IPS-NIHi11 (cell line): ENCODE measurements around the gene ALDH6A1.
"Not testable (repeated sequence)": the region's sequence is repeated elsewhere in the genome, so short reads cannot be mapped to it uniquely, and the experiment has no call there.

Experiments
- DNase-seq: peaks from one replicate; pipeline ENCODE4 v3.0.0; 2012; ENCODE audit warnings: mixed read lengths, low spot score

The ALDH6A1 gene

DNA sequence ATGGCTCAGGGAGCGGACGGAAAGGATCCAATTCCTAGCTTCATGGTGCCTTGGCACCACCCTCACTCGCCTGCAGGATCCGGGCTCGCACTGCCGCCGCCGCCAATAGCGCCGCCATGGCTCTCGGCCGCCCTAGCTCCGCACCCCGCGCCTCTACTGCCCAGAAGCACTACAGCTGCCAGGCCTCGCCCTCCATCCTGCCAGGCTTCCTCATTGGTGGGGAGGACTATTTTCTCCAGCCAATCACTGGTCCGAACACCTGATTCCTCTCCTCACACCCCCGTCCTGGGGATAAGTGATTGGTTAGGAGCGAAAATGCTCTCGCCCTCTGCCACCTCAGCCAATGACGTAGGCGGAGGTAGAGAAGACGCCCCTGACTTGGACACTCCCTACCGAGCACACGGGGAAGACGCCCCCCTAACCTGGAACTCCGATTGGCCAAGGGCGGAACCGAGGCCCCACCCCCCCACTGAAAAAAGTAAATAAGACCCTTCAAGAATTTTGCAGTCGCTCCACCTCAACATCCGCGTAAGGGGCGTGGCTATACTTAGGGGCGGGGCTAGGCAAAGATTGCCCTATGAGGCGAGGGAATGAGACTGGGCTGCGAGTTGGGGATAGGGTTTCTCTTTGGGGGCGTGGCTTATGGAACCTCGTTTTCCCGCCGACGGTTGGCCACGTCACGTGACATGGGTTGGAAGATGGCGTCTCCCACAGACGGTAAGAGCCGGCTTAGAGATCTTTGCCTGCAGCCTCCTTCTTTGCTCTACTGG, at the start of gene ALDH6A1, which contains the start of gene LIN52:
TSS of gene ALDH6A1 (minus strand) at position 177 of the 770 bp plus-strand sequence. CDS start at position 118, 59 bp downstream.
TSS of gene LIN52 (plus strand) at position 680 of the 770 bp plus-strand sequence. CDS start at position 699, 19 bp downstream.
- peak; percentile 100 for DNase-seq

DNA sequence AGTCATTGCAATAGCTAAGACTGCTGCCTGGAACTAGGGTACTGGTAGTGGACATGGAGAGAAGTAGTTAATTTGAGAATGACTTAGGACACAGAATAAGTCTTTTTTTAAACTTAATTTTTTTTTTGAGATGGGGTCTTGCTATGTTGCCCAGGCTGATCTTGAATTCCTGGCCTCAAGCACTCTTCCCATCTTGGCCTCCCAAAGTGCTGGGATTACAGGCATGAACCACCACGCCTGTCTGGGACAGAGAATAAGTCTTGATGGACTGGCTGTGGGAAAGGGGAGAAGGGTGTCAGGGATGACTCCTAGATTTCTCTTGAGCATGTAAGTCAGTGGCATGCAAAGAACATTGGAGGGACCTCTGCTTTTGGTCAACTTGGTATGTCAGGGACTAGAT, 43.4 kb upstream of the ALDH6A1 start:
- DNase-seq: no peak

DNA sequence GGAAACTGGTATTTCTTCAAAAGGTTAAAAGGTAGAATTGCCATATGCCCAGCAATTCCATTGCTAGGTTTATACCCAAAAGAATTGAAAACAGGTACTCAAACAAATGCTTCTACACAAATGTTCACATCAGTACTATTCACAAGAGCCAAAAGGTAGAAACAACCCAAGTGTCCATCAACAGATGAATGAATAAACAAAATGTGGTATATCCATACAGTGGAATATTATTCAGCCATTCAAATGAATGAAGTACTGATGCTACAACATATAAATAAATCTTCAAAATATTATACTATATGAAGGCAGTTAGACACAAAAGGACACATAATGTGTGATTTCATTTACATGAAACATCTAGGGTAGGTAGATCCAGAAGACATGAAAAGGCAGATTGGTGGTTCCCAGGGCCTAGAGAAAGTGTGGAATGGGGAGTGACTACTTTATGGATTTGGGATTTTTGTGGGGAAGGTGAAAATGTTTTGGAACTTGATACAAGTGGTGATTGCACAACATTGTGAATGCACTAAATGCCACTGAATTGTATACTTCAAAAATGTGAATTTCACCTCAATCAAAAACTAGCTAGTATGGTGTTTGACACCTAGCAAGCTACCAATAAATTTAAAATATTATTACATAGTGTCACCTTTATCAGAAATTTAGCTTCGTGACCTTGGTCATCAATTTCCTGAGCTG, 42.2 kb upstream of the ALDH6A1 start:
- DNase-seq: no peak

DNA sequence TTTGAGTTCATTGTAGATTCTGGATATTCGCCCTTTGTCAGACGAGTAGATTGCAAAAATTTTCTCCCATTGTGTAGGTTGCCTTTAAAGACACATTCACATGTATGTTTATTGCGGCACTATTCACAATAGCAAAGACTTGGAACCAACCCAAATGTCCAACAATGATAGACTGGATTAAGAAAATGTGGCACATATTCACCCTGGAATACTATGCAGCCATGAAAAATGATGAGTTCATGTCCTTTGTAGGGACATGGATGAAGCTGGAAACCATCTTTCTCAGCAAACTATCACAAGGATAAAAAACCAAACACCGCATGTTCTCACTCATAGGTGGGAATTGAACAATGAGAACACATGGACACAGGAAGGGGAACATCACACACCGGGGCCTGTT, 41.2 kb upstream of the ALDH6A1 start:
- not testable (repeated sequence) for DNase-seq

DNA sequence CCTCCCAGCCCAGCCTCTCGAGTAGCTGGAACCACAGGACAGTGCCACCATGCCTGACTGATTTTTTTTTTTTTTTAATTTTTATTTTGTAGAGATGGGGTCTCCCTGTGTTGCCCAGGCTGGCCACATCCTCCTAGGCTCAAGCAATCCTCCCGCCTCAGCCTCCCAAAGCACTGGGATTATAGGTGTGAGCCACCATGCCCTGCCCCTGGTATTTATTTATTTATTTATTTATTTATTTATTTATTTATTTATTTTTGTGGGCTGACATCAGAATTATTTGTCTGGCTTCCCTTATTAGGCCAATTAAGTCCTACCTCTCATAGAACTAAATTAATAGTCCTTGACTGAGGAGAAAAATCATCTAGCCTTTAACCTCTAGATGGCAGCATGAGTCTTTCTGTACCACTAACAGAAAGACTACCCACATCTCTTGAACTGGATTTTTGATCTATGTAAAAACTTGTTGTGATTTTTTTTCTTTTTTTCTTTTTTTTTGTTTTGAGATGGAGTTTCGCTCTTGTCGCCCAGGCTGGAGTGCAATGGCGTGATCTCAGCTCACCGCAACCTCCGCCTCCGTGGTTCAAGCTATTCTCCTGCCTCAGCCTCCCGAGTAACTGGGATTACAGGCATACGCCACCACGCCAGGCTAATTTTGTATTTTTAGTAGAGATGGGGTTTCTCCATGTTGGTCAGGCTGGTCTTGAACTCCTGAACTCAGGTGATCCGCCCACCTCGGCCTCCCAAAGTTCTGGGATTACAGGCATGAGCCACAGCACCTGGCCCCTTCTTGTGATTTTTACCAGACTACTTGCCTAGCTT, 27.4 kb upstream of the ALDH6A1 start:
- peak; percentile 52 for DNase-seq

DNA sequence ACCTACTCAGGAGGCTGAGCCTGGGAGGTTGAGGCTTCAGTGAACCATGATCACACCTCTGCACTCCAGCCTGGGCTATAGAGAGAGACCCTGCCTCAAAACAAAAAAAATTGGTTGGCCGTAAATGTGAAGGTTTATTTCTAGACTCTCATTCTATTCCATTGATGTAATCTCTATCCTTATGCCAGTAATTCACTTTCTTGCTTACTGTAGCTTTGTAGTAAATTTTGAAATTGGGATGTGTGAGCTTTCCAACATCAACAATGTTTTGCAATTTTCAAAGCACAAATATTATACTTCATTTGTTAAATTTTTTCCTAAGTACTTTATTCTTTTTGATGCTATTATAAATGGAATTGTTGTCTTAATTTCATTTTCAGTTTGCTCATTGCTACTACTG, 25.1 kb upstream of the ALDH6A1 start:
- DNase-seq: no peak

DNA sequence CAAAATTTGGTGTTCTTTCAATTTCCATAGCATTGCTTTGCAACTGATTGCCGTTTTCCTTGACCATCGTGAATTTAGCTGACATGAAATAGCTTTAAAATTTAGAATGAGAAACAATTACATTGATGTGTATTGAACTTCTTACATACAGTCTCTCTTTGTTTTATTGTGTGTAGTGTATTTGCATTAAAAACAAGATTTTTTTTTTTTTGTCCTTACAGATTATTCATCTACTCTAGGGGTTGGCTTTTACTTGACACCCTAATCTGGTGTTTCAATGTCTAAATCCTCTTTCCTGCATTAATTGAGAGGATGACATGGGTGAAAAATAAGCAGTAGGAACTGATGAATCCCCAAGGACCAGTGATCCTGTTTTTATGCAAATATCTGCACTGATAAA, 21.1 kb upstream of the ALDH6A1 start:
- no peak for DNase-seq

DNA sequence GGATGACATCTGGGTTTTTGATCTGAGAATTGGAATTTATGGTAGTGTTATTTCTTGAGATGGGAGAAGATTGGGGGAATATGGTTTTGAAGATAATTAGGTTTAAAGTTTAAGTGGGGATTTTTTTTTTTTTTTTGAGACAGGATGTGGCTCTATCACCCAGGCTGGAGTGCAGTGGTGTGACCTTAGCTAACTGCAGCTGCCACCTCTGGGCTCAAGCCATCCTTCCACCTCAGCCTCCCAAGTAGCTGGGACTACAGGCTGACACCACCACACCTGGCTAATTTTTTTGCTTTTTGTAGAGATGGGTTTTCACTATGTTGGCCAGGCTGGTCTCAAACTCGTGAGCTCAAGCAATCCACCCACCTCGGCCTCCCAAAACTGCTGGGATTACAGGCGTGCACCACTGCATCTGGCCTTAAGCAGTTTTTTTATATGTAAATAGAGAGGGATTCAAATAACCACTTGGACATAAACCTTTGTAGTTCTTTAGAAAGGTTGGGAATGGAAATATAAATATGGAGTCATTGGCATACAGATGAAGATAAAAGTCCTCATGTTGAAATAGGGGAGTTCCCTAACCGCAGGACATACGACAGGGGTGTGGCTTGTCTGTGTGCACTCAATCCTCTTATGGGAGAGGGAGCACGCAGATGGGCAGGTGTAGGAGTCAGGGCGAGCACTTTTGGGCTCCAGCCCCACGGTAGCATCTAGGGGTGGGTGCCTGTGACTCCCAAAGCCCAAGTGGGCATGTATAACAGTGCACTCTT, 5.2 kb upstream of the ALDH6A1 start:
- DNase-seq: no peak

DNA sequence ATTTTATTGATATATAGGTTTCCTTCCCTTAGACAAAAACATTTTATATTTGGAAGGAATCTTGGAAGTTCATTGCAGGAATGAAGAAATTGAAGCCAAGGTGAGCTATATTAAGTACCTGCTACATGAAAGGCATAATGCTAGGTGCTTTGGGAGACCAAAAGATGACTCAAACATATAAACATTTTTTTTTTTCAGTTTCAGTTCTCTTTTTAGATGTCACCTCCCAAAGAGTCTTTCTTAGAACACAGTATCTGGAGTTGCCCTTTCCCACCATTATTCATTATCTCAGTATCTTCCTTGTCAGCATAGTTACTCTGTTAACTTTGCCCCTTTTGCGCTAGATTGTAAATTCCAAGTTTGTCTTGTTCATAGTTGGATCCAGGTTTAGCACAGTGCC, 1.6 kb upstream of the ALDH6A1 start:
- DNase-seq: no peak

DNA sequence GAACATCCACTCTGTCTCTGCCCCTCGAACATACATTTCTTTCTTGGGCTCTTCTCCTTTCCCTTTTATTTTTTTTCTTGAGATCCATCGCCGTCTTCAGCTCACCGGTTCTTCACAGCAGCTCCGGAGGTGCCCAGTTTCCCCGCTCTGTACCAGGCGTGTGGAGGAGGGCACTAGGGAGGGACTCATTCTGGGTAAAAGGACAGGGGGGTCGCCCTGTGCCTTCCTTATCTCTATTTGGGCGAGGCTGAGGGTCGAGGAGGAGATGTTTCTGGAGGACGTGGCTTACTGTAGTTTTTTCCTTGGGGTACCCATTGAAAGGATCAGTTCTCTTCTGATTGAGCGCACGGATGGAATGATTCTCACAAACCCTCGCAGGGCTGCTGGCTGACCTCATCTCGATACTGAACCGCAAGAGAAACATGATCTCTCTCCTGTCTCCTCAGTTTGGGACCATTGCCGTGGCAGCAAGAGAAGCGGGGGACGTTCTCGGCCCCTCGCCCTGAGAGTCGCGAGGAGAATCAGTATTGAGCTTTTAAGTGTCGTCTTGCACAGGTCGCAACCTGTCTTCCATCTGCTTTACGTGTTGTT, 889 bp upstream of the ALDH6A1 start:
- peak; percentile 25 for DNase-seq

DNA sequence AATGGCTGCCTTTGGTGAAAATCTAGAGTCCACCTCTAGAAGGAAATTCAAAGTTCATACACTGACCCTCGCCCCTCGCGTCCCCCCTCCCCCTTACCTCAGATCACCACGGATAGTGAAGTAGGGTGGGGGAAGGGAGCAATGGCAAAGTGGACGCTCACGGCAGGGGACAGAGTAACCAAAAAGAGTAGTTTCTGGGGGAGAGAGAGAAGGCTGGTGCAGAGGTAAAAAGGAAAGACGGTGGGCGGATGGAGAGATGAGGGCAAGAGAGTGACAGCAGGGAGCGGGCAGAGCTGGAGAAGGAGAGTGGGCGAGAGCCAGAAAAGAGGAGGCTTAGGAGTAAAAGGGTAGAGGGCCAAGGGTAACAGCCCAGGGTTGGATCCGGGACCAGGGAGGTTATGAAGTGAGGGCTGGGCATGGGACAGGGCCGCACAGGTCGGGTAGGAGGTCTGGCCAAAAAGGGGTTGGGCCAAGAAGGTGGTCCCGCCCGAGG, 423 bp downstream of the ALDH6A1 start:
- DNase-seq: peak; percentile 26

DNA sequence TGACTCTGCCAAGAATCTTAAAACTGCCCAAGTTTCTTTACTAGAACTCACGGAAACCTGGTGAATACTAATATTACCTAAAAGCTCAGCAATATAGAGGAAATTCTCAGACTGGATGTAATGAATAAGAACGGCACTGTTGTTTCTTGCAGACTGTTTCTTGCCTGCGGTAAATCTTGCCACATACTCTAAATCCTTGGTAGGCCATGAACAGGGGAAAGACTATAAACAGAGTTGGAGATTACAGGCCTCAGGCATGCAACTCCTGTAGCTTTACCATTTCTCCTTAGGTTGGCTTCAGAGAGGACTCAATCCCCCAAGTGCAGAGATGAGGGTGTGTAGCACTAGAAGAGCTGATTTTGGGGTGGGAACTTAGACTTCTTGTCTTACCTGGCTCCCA, 1.1 kb downstream of the ALDH6A1 start:
- no peak for DNase-seq

DNA sequence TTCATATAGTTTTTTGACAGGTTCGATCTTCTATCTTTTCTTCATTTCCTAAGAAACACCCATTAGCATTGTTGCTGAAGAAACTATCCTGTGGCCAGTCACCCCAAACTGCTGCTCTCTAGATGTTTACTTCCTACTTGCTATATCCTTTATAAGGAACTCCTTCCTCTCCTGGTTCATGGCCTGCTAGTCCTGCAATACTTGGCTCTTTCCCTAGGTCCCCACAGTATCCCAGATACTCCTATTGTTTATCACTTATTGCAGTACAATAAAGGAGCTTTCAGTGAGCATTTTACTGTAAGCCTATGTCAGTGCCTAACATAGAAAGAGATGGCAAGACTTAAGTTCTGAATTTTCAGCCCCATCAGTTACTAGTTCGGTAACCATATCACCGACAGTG, 2.8 kb downstream of the ALDH6A1 start:
- no peak for DNase-seq

DNA sequence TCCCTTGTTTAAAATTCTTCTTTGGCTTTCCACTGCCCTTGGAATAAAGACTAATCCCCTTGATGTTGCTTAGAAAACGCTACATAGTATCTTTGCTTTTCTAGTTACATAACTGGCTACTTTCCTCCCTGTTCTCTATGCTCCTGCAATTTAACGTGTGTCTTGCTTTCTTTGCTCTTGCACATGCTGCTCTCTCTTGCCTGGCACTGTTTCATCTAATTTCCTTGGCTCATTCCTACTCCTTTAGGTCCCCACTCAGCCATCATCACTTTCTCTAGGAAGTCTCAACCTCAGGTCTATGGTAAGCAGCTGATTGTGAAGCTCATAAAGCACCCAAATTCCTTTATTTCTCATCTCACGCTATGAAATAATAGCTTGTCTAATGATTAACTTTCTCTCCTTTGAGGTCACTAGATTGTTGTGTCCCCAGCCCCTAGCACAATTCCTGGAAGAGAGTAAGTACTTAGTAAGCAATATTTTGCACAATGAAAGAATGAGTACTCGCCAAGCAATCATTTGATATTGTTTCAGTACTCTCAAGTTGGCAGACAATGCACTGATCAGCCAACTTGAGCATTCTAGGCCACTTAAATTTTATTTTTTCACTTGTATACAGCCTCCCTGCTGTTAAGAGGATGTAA, 3.3 kb downstream of the ALDH6A1 start:
- DNase-seq: no peak

DNA sequence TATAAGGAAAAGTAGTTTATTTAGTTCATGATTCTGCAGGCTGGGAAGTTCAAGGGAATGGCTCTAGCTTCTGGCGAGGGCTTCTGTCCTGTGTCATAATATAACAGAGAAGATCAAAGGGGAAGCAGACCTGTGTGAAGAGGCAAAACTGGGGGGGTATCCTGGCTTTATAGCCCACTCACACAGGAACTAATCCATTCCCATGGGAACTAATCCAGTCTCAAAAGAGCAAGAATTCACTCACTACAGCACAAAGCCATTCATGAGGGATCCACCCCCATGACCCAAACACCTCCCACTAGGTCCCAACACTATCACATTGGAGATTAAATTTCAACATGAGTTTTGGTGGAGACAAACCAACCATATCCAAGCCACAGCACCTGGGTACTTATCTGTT, 6.9 kb downstream of the ALDH6A1 start:
- no peak for DNase-seq

DNA sequence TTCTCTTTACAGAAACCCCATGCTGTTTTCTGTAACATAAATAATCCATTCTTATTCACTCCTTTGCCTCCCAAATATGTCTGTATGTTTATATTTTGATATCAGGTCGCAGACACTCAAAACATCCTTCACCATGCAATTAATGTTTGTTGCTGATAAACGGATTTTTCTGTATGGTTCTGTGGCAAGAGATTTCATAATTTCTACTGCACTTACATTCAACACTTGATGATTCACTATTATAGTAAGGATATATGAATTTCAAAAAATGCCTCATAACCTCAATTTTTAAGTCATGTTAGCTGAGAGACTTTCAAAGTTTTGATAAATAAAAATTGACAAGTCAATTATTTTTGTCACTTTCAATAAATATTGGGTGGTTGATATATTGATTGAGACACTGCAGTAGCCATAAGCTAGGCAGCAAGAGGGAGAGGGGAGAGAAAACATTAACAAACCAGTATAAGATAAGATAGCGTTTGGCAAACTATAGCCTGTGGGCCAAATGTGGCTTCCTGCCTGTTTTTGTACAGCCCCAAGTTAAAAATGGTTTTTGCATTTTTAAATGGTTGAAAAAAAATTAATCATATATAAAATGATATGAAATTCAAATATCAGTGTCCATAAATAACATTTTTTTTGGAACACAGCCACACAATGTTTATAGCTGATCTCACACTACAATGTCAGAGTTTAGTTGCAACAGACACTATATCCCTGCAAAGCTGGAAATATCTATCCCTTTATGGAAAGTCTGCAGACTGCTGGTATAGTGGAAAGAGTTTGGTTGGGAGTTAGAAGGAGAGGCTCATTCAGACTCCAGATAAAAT, 18.3 kb downstream of the ALDH6A1 start:
- DNase-seq: no peak

DNA sequence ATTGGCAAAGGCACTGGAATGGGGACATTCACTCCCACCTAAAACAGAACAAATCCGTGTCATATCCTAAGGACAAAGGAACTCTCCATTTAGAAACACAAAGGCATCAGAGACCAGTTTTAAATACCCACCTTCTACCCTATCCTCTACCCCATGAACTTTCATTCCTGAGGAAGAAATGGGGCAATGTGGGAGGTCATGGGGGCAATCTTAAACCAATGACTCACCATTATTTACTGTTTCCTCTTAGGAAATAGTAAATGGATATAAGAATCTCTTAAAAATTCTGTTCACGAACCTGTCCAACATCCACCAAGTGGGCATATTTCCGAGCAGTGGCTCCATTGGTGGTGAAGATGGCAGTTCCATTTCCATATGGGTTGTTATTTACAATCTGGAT, 19.4 kb downstream of the ALDH6A1 start:
- DNase-seq: no peak

DNA sequence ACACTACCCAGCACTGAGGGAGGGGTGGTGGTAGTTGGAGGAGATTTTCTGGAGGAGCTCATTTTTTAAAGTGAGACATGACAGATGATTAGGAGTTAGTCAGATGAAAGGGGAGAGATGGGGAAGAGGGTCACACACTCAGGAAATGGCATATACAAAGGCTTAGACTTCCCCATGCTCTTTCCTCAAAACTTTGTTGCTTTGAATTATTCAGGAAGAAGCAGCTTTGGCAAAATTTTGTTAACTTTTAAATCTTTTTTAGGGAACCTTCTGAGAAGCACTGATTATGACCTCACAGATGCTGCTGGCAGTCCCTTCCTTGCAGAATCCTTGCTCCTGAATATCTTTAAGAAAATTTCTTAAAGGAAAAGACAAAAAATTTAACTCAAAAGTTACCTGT, 19.8 kb downstream of the ALDH6A1 start:
- no peak for DNase-seq

DNA sequence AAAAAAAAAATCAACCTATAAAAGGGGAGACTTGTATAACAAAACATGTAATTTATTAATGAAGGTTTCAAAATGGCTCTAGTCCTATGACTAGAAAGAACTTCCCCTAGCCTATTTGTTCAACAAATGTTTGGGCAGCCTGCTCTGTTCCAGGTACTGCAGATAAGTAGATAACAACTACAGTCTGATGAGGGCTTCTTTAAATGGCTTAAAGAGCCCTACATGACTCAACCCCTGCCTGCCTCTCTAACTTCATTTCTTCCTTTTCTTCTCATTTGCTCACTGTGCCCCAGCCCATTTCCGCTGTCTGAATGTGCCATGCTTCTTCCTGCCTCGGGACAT, 21.5 kb downstream of the ALDH6A1 start:
- no peak for DNase-seq
